Measurements from ENCODE around the gene MT2A. TPM values are rescaled to one million over a fixed set of nuclear protein-coding genes. Genes with fewer than 3 reads are reported as not detected.
A peak's percentile ranks its signal among the peaks of the same experiment; 100 is the strongest.

The MT2A gene
- total and polyA plus RNA-seq, 2 of the 13 experiments (the other 11 are each of a cell fraction or from before 2014, with no cell fraction given), result 135 to 371 TPM

DNA sequence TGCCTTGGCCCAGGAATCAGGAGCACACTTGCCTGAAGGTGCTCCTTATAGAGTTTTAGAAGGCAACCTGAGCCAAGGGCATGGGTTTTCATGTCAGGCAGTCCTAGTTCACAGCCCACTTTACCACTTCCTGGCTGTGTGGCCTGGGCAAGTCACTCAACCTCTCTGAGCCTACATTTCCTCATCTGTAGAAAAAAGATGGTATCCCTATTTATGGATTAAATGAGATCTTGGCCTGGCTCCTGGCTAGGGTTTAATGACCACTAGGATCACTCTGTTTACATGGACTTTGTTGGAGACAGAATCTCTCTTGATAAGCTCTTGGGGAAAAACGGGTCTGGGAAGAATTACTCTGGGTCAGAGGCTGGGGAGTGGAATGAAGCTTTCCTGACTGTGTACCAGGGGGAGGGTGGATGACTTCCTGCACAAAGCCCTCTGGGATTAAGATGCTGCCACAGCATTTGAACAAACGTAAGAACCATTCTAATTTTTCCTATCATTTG is 2.3 kb downstream of the MT2A start (continued):
- no peak for TF ChIP-seq RERE (CRISPR knock-in tag; IDR thresholded peaks at IDR 0.05; ENCODE audit: low read depth)
- TF ChIP-seq MED1 (CRISPR knock-in tag; IDR thresholded peaks at IDR 0.05), result 0 out of 2 replicates have a peak, but pooled peaks have one; percentile 9
- no peak for TF ChIP-seq MEIS1 (CRISPR knock-in tag; IDR thresholded peaks at IDR 0.05; ENCODE audit: borderline replicate concordance)
- TF ChIP-seq ZNF577 (CRISPR knock-in tag; IDR thresholded peaks at IDR 0.05; ENCODE audit: borderline replicate concordance, low read depth), result no peak
- no peak for TF ChIP-seq SP2 (CRISPR knock-in tag; IDR thresholded peaks at IDR 0.05)
- 0 out of 2 replicates have a peak, but pooled peaks have one; percentile 37 for TF ChIP-seq ZNF766 (CRISPR knock-in tag; IDR thresholded peaks at IDR 0.05; ENCODE audit: borderline replicate concordance)
- 0 out of 2 replicates have a peak, but pooled peaks have one; percentile 3 for TF ChIP-seq ZSCAN22 (CRISPR knock-in tag; IDR thresholded peaks at IDR 0.05)
- TF ChIP-seq ZBTB40 (IDR thresholded peaks at IDR 0.05), result no peak
- TF ChIP-seq ZBTB40 (CRISPR knock-in tag; IDR thresholded peaks at IDR 0.05), result 0 out of 2 replicates have a peak, but pooled peaks have one; percentile 3
- peak; percentile 59; the same call in 1 of the 2 replicates for TF ChIP-seq KDM1A (CRISPR knock-in tag; IDR thresholded peaks at IDR 0.05)
- TF ChIP-seq ZNF232 (CRISPR knock-in tag; IDR thresholded peaks at IDR 0.05; ENCODE audit: borderline replicate concordance), result 0 out of 2 replicates have a peak, but pooled peaks have one; percentile 10
- TF ChIP-seq ZMYM4 (CRISPR knock-in tag; IDR thresholded peaks at IDR 0.05), result peak; percentile 0; the same call in 1 of the 2 replicates
- TF ChIP-seq, protein P1, sequence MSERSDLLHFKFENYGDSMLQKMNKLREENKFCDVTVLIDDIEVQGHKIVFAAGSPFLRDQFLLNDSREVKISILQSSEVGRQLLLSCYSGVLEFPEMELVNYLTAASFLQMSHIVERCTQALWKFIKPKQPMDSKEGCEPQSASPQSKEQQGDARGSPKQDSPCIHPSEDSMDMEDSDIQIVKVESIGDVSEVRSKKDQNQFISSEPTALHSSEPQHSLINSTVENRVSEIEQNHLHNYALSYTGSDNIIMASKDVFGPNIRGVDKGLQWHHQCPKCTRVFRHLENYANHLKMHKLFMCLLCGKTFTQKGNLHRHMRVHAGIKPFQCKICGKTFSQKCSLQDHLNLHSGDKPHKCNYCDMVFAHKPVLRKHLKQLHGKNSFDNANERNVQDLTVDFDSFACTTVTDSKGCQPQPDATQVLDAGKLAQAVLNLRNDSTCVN (CRISPR knock-in tag; IDR thresholded peaks at IDR 0.05; ENCODE audit: borderline replicate concordance), result no peak
- no peak for TF ChIP-seq RBM39 (IDR thresholded peaks at IDR 0.05; ENCODE audit: low read depth, low read length, poor library complexity, severe bottlenecking)
